IMR-90 (cell line): ENCODE data around the gene CDCP1. TPM values are rescaled to one million over a fixed set of nuclear protein-coding genes. Genes with fewer than 3 reads are reported as not detected.

Experiments
- ATAC-seq: fragments of 200-7000 bp; cut with Tn5 transposase; 2 replicates; pipeline ENCODE4 v1.9.1; 2020; ENCODE audit warnings: low read depth, mild to moderate bottlenecking, moderate library complexity
- BruUV-seq: library from RNA; stranded (reverse); fragments of 400-500 nt; replicated peaks from 2 replicates; lab custom pipeline; 2021; lab: Mats Ljungman, UMichigan
- CTCF ChIA-PET: fragments of 300-600 bp; formaldehyde crosslinking; extraction: SDS; loops from one replicate; lab custom pipeline; 2021; ENCODE audit warnings: antibody characterized with exemption; lab: Yijun Ruan, JAX
- POLR2A ChIA-PET: fragments of 300-600 bp; sonication (Branson Sonifier 250); formaldehyde crosslinking; loops from one replicate; lab custom pipeline; 2022; ENCODE audit warnings: antibody characterized with exemption; ENCODE audit not compliant: unreplicated experiment; lab: Charles Lee
- DNase-seq: peaks from one replicate; pipeline ENCODE4 v3.0.0; 2013
- H2AFZ ChIP-seq: replicated peaks from 2 replicates; pipeline ENCODE3; 2013; ENCODE audit warnings: low read length, mild to moderate bottlenecking; ENCODE audit not compliant: poor library complexity
- H2AK5ac ChIP-seq: 2 replicates; pipeline ENCODE4 v1.6.1; 2013; ENCODE audit warnings: low read depth, low read length, inconsistent platforms
- H2AK9ac ChIP-seq: replicated peaks from 2 replicates; pipeline ENCODE3; 2013; ENCODE audit warnings: mild to moderate bottlenecking, low read depth, low read length, moderate library complexity; ENCODE audit not compliant: poor library complexity
- H2BK120ac ChIP-seq: 2 replicates; pipeline ENCODE4 v1.6.1; 2013; ENCODE audit warnings: low read depth, low read length, inconsistent platforms
- H2BK15ac ChIP-seq: 3 replicates; pipeline ENCODE4 v1.6.1; 2013; ENCODE audit warnings: low read depth, low read length, inconsistent platforms
- H2BK20ac ChIP-seq: 2 replicates; pipeline ENCODE4 v1.6.1; 2013; ENCODE audit warnings: low read depth, mild to moderate bottlenecking, inconsistent platforms, low read length, moderate library complexity
- H2BK5ac ChIP-seq: 2 replicates; pipeline ENCODE4 v1.6.1; 2013; ENCODE audit warnings: mild to moderate bottlenecking, low read depth, low read length, inconsistent platforms; ENCODE audit not compliant: poor library complexity, severe bottlenecking
- H3K14ac ChIP-seq: replicated peaks from 2 replicates; pipeline ENCODE4 v1.6.1; 2013; ENCODE audit warnings: low read depth, low read length, inconsistent platforms
- H3K18ac ChIP-seq: 2 replicates; pipeline ENCODE4 v1.6.1; 2013; ENCODE audit warnings: low read depth, low read length, control low read depth
- H3K23ac ChIP-seq: 2 replicates; pipeline ENCODE4 v1.6.1; 2013; ENCODE audit warnings: low read depth, low read length, inconsistent platforms
- H3K27ac ChIP-seq: 2 replicates; pipeline ENCODE4 v1.5.1; 2013; ENCODE audit warnings: mild to moderate bottlenecking, control low read depth, low read length; ENCODE audit not compliant: insufficient read depth
- H3K27me3 ChIP-seq: 2 replicates; pipeline ENCODE4 v1.6.1; 2013; ENCODE audit warnings: low read length; ENCODE audit not compliant: control insufficient read depth, insufficient read depth
- H3K36me3 ChIP-seq: 2 replicates; pipeline ENCODE4 v1.6.1; 2013; ENCODE audit warnings: low read length, mixed read lengths; ENCODE audit not compliant: control insufficient read depth, insufficient read depth
- H3K4ac ChIP-seq: 2 replicates; pipeline ENCODE4 v1.6.1; 2013; ENCODE audit warnings: low read depth, low read length, inconsistent platforms
- H3K4me1 ChIP-seq: 2 replicates; pipeline ENCODE4 v1.6.1; 2013; ENCODE audit warnings: low read length, mixed read lengths; ENCODE audit not compliant: control insufficient read depth, insufficient read depth
- H3K4me2 ChIP-seq: 2 replicates; pipeline ENCODE4 v1.6.1; 2013; ENCODE audit warnings: low read depth, mild to moderate bottlenecking, control low read depth, low read length, moderate library complexity
- H3K4me3 ChIP-seq: 2 replicates; pipeline ENCODE4 v1.5.1; 2013; ENCODE audit warnings: low read depth, mild to moderate bottlenecking, control low read depth, low read length, moderate library complexity; ENCODE audit not compliant: insufficient read depth
- H3K56ac ChIP-seq: 2 replicates; pipeline ENCODE4 v1.6.1; 2013; ENCODE audit warnings: low read length, inconsistent platforms; ENCODE audit not compliant: insufficient read depth; ENCODE audit errors: extremely low read depth
- H3K79me1 ChIP-seq, 2 experiments: 2 replicates each; pipeline ENCODE4 v1.6.1; 2013; ENCODE audit warnings: low read length in 2 of 2, inconsistent platforms in 1 of 2, low read depth in 1 of 2
- H3K9ac ChIP-seq: 2 replicates; pipeline ENCODE4 v1.6.1; 2013; ENCODE audit warnings: low read depth, low read length, control low read depth
- H3K9me1 ChIP-seq: 2 replicates; pipeline ENCODE4 v1.6.1; 2013; ENCODE audit warnings: low read length, inconsistent platforms; ENCODE audit not compliant: insufficient read depth
- H3K9me3 ChIP-seq: 2 replicates; pipeline ENCODE4 v1.6.1; 2013; ENCODE audit warnings: low read length; ENCODE audit not compliant: control insufficient read depth, insufficient read depth
- H4K20me1 ChIP-seq: 2 replicates; pipeline ENCODE4 v1.6.1; 2013; ENCODE audit warnings: low read length, inconsistent platforms; ENCODE audit not compliant: insufficient read depth
- H4K5ac ChIP-seq: 2 replicates; pipeline ENCODE4 v1.6.1; 2013; ENCODE audit warnings: mild to moderate bottlenecking, low read depth, low read length, control low read depth
- H4K8ac ChIP-seq, 2 experiments: 2 replicates each; pipeline ENCODE4 v1.6.1; 2013; ENCODE audit warnings: low read depth in 2 of 2, low read length in 2 of 2, control low read depth in 1 of 2, inconsistent platforms in 1 of 2
- H4K91ac ChIP-seq: 2 replicates; pipeline ENCODE4 v1.6.1; 2013; ENCODE audit warnings: low read depth, low read length, inconsistent platforms; ENCODE audit not compliant: insufficient read depth
- CEBPB ChIP-seq: IDR thresholded peaks from 2 replicates; pipeline ENCODE4 v1.6.1; 2012; ENCODE audit warnings: low read depth, low read length, improper control_type of control experiment
- MAFK ChIP-seq: IDR thresholded peaks from 2 replicates; pipeline ENCODE4 v1.6.1; 2012; ENCODE audit warnings: low read depth, low read length, improper control_type of control experiment
- WGBS, 2 experiments: methylation state at CpG; one replicate each; pipeline versions ENCODE4 v1.1.5 to v1.1.7; 2013; ENCODE audit warnings: missing lambda C conversion rate in 2 of 2; ENCODE audit not compliant: insufficient read length in 1 of 2; ENCODE audit errors: extremely low coverage in 2 of 2; 5-methylcytosine and 5-hydroxymethylcytosine counted together
- dilution Hi-C: fragments of 300-500 bp; cut with HindIII; formaldehyde crosslinking; loops from one replicate; pipeline ENCODE4 v1.14.3; 2018; ENCODE audit warnings: low sequenced_read_pairs; ENCODE audit not compliant: unreplicated experiment
- in situ Hi-C: fragments of 300-500 bp; cut with MboI; formaldehyde crosslinking; loops from 3 replicates; pipeline ENCODE4 v1.14.3; 2019; ENCODE audit warnings: low sequenced_read_pairs, inconsistent platforms, mixed read lengths
- intact Hi-C: fragments of 100-400 bp; cut with micrococcal nuclease; formaldehyde crosslinking; loops from 2 replicates; pipeline ENCODE4 v1.10.0; 2022
- polyA plus RNA-seq, 3 experiments: library from polyadenylated mRNA; depleted of rRNA; stranded (reverse); fragments of >200 nt; gene quantifications; 2 replicates each; pipeline ENCODE4 v1.2.3, GENCODE V29; 2012; ENCODE audit warnings: low replicate concordance in 1 of 3
- total RNA-seq: library from RNA; depleted of rRNA; stranded (reverse); fragments of >200 nt; gene quantifications from 2 replicates; pipeline ENCODE4 v1.2.3, GENCODE V29; 2012

The CDCP1 gene
- total and polyA plus RNA-seq, 2 of the 4 experiments (the other 2 are of a cell fraction), result 2.5 to 3.8 TPM

- WGBS, 2 experiments, result 36% methylated on average over 2 of the region's 5 CpGs; no CpG with 5 or more reads in 1 of the 2 experiments
- peak; percentile 68 for ATAC-seq
- peaks cover 13% of the 10 kb centered on the region for H3K4me1 ChIP-seq
- POLR2A ChIA-PET, result interaction anchor here (1.1 kb wide), 1 partner anchor 66 kb away, joined by 7 read pairs; no protein-coding TSS in a partner anchor
- no peaks in the 10 kb centered on the region for H3K27me3 ChIP-seq
- peak overlapping the region; percentile 82; the same call in 1 of the 2 replicates for H4K91ac ChIP-seq
- H3K9me3 ChIP-seq, result peaks cover 3% of the 10 kb centered on the region
- in situ Hi-C loops (no loop called here), intact Hi-C loops (no loop called here), dilution Hi-C loops (no loop called here)
- H3K14ac ChIP-seq, result peak overlapping the region; percentile 90
- H3K23ac ChIP-seq, result peak overlapping the region; percentile 71; the same call in 1 of the 2 replicates
- no peaks in the 10 kb centered on the region for H3K79me1 ChIP-seq
- H3K4ac ChIP-seq, result peak overlapping the region; percentile 73
- peak overlapping the region; percentile 31; the same call in 1 of the 2 replicates for H3K4me2 ChIP-seq
- H3K18ac ChIP-seq, result peak overlapping the region; percentile 96; the same call in 1 of the 2 replicates
- H3K4me3 ChIP-seq, result no peak overlapping the region
- H2AK5ac ChIP-seq, result peak overlapping the region; percentile 83
- peaks cover 6% of the 10 kb centered on the region for H3K9me1 ChIP-seq
- no peak overlapping the region for H2AFZ ChIP-seq
- CTCF ChIA-PET, result no interaction called here
- DNase-seq, result peak; percentile 70
- H4K5ac ChIP-seq, result peak overlapping the region; percentile 86; the same call in 1 of the 2 replicates
- peak overlapping the region; percentile 84; the same call in 1 of the 2 replicates for H2BK20ac ChIP-seq
- H3K56ac ChIP-seq, result no peak overlapping the region
- H2BK15ac ChIP-seq, result peak overlapping the region; percentile 45; the same call in 2 of the 3 replicates
- H4K8ac ChIP-seq, result peak overlapping the region; percentile 44 to 91; a peak in 3 of 4 replicates
- no peaks in the 10 kb centered on the region for H3K36me3 ChIP-seq
- H3K9ac ChIP-seq, result peak overlapping the region; percentile 56; the same call in 1 of the 2 replicates
- no peak overlapping the region for H2AK9ac ChIP-seq
- no peaks in the 10 kb centered on the region for H4K20me1 ChIP-seq
- no TSS peak for BruUV-seq
- H2BK5ac ChIP-seq, result peak overlapping the region; percentile 99
- H2BK120ac ChIP-seq, result peak overlapping the region; percentile 74
- peak; percentile 74 for TF ChIP-seq CEBPB
- TF ChIP-seq MAFK, result no peak
- peak overlapping the region; percentile 66 for H3K27ac ChIP-seq
Observed at GRCh38 chr3:45153658-45154437, 7.7 kb upstream of the CDCP1 start.
